ENCODE measurements around the gene ARHGEF28.

The ARHGEF28 gene, protein sequence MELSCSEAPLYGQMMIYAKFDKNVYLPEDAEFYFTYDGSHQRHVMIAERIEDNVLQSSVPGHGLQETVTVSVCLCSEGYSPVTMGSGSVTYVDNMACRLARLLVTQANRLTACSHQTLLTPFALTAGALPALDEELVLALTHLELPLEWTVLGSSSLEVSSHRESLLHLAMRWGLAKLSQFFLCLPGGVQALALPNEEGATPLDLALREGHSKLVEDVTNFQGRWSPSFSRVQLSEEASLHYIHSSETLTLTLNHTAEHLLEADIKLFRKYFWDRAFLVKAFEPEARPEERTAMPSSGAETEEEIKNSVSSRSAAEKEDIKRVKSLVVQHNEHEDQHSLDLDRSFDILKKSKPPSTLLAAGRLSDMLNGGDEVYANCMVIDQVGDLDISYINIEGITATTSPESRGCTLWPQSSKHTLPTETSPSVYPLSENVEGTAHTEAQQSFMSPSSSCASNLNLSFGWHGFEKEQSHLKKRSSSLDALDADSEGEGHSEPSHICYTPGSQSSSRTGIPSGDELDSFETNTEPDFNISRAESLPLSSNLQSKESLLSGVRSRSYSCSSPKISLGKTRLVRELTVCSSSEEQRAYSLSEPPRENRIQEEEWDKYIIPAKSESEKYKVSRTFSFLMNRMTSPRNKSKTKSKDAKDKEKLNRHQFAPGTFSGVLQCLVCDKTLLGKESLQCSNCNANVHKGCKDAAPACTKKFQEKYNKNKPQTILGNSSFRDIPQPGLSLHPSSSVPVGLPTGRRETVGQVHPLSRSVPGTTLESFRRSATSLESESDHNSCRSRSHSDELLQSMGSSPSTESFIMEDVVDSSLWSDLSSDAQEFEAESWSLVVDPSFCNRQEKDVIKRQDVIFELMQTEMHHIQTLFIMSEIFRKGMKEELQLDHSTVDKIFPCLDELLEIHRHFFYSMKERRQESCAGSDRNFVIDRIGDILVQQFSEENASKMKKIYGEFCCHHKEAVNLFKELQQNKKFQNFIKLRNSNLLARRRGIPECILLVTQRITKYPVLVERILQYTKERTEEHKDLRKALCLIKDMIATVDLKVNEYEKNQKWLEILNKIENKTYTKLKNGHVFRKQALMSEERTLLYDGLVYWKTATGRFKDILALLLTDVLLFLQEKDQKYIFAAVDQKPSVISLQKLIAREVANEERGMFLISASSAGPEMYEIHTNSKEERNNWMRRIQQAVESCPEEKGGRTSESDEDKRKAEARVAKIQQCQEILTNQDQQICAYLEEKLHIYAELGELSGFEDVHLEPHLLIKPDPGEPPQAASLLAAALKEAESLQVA (N-terminal part only)

DNA sequence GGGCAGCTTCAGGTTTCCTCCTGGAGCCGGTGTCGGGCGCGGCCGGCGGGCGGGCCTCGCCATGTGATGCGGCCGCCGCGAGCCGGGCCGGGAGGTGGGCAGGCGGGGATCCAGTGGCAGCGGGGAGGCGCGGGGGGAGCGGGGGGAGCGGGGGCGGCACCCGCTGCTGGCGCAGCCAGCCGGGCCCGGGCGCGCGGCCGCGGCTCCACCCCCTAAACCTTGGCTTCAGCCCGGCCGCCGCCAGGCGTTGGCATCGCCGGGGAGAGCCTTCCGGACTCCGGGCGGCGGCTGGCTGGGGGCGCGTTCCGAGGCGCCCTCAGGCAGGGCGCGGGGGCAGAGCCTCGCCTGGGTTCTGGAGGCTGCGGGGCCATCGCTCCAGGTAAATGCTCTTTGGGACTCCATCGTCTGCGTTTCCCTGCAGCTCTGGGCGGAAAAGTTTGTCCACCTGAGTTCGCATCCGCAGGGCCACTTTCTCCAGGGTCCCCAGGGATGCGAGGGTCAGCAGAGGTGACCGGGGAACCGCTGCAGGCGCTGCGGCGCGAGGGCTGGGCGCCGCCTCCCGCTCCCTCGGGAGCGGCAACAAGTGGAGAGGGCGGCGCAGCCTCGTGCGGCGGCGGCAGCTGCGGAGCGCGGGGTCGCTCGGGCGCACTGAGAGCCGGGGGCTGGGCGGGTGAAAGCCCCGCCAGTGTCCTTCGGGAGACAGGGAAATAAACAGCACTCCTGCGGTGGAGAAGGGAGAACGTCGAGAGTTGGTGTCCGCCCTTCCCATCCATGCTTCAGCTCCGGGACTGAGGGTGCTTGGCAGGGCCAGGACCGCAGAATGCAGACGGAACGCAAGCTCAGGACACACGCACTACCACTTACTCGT, at the start of gene ARHGEF28:
TSS of gene ARHGEF28 (plus strand) at position 253 of the 868 bp plus-strand sequence. CDS start 58,656 bp downstream, outside the sequence.
- peak; percentile 70 for DNase-seq (ENCODE audit: low read depth)
- TF ChIP-seq, protein P1, sequence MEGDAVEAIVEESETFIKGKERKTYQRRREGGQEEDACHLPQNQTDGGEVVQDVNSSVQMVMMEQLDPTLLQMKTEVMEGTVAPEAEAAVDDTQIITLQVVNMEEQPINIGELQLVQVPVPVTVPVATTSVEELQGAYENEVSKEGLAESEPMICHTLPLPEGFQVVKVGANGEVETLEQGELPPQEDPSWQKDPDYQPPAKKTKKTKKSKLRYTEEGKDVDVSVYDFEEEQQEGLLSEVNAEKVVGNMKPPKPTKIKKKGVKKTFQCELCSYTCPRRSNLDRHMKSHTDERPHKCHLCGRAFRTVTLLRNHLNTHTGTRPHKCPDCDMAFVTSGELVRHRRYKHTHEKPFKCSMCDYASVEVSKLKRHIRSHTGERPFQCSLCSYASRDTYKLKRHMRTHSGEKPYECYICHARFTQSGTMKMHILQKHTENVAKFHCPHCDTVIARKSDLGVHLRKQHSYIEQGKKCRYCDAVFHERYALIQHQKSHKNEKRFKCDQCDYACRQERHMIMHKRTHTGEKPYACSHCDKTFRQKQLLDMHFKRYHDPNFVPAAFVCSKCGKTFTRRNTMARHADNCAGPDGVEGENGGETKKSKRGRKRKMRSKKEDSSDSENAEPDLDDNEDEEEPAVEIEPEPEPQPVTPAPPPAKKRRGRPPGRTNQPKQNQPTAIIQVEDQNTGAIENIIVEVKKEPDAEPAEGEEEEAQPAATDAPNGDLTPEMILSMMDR (IDR thresholded peaks at IDR 0.05; ENCODE audit: low read depth, low read length): no peak
- TF ChIP-seq, protein P2, sequence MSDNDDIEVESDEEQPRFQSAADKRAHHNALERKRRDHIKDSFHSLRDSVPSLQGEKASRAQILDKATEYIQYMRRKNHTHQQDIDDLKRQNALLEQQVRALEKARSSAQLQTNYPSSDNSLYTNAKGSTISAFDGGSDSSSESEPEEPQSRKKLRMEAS (IDR thresholded peaks at IDR 0.05; ENCODE audit: low read depth, low read length): no peak
- TF ChIP-seq POLR2A (IDR thresholded peaks at IDR 0.05; ENCODE audit: extremely low read depth, insufficient read length): peak; percentile 30
- peak within 1 kb of the TSS; percentile 53 for H3K4me3 ChIP-seq (ENCODE audit: low read depth, low read length)

DNA sequence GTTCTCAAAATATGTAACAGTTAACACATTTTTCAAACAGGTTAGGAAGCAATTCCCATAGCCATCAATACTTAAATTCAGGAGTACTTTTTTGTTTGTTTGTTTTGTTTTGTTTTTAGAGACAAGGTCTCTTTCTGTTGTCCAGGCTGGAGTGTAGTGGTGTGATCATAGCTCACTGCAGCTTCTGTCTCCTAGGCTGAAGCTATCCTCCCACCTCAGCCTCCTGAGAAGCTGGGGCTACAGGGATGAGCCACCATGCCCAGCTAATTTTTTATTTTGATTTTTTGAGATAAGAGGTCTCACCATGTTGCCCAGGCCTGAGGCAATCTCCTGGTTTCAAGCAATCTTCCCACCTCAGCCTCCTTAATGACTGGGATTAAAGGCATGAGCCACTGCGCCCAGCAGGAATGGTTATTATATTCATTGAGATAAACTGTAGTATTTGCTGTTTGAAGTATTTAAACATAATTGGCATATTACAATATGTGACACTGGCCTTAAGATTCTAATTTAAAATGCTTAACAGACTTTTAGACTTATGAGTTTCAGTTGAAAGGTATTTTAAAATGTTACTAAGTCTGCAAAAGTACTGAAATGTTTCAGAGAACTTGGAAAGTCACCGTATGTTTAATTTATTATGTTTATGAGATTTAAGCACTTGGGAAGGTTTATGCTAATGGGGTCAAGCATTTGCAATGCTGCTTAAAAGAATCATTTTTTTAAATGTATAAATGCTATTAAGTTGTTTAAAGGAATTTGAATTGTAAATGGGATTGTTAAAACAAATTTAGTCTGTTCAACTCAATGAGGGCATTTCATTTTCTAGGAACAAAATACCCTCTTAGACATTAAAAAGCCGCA, 43.5 kb upstream of the ARHGEF28 start:
- no peak for DNase-seq (ENCODE audit: low read depth)
- TF ChIP-seq, protein P1 (IDR thresholded peaks at IDR 0.05; ENCODE audit: low read depth, low read length): no peak
- TF ChIP-seq POLR2A (IDR thresholded peaks at IDR 0.05; ENCODE audit: extremely low read depth, insufficient read length): no peak
- no peak for TF ChIP-seq MYC (IDR thresholded peaks at IDR 0.05; ENCODE audit: low read depth, low read length)
- TF ChIP-seq, protein P2 (IDR thresholded peaks at IDR 0.05; ENCODE audit: low read depth, low read length): no peak
- H3K4me3 ChIP-seq (ENCODE audit: low read depth, low read length): no peak overlapping the region

DNA sequence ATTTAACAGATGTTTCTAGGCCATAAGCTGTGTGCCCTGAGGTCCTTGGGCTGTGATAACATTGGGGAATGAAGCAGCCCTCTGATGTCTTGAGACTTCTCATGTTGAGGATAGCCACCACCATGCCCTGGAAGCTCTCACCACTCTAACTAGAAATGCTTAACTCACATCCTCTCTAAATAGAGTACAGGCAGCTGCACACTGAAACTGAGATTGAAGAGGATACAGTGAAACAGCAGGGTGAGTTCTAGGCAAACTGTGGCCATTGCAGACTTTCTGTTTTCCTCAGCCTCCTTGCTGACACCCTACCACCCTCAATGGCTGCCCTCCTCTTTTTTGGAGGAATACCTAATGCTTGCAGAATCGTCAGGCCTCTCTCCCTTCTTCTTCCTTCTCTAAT, 38.1 kb upstream of the ARHGEF28 start:
- DNase-seq (ENCODE audit: low read depth): no peak
- TF ChIP-seq POLR2A (IDR thresholded peaks at IDR 0.05; ENCODE audit: extremely low read depth, insufficient read length) (no peak), MYC (IDR thresholded peaks at IDR 0.05; ENCODE audit: low read depth, low read length) (no peak)
- TF ChIP-seq, protein P1 (IDR thresholded peaks at IDR 0.05; ENCODE audit: low read depth, low read length): no peak
- TF ChIP-seq, protein P2 (IDR thresholded peaks at IDR 0.05; ENCODE audit: low read depth, low read length): no peak
- H3K4me3 ChIP-seq (ENCODE audit: low read depth, low read length): no peak overlapping the region

DNA sequence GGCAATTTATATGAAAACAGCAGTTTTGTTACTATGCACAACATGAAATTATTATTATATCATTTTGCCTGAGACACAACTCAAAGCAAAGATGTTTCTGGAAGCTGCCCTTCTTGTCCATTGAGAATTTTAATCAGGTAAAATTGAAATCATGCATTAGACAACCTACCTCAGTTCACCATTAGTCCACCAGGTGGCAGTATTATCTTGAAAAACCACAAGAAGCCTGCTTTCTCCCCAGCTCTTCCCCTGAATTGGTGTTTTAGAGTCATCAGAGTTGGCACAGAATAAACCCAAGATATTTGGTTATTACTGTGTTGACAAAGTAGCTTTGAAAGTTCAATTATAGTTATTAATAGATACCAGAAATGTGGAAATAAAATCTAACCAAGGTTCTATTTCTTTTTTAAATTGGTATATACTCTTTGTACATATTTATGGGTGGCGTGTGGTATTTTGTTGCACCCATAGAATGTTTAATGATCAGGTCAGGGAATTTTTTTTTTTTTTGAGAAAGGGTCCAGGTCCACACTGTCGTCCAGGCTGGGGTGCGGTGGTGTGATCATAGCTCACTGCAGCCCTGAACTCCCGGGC, 34.8 kb upstream of the ARHGEF28 start:
- no peak overlapping the region for H3K4me3 ChIP-seq (ENCODE audit: low read depth, low read length)
- TF ChIP-seq, protein P2 (IDR thresholded peaks at IDR 0.05; ENCODE audit: low read depth, low read length): no peak
- TF ChIP-seq, protein P1 (IDR thresholded peaks at IDR 0.05; ENCODE audit: low read depth, low read length): peak; percentile 40
- DNase-seq (ENCODE audit: low read depth): peak; percentile 77

Data from NB4 (cell line).